K562 (cell line): ENCODE results near the gene AK4. TPM values are rescaled to one million over a fixed set of nuclear protein-coding genes. Genes with fewer than 3 reads are reported as not detected.

Source experiments
- ATAC-seq: fragments of 200-7000 bp; cut with Tn5 transposase; 3 replicates; pipeline ENCODE4 v1.9.1; 2020; ENCODE audit warnings: moderate library complexity
- BruUV-seq: library from RNA; stranded (reverse); fragments of 400-500 nt; replicated peaks from 2 replicates; lab custom pipeline; 2021; lab: Mats Ljungman, UMichigan
- CTCF ChIA-PET: fragments of 300-600 bp; formaldehyde crosslinking; extraction: SDS; loops from one replicate; lab custom pipeline; 2021; ENCODE audit warnings: low intra/inter-chr PET ratio; lab: Yijun Ruan, JAX
- POLR2A ChIA-PET: fragments of 300-600, 350-650 bp; sonication (Branson Sonifier 250); formaldehyde crosslinking; extraction: SDS; loops from one replicate; lab custom pipeline; 2021; ENCODE audit warnings: antibody characterized with exemption, inconsistent platforms; lab: Yijun Ruan, JAX
- DNase-seq, 4 experiments: peaks; one replicate each; pipeline versions ENCODE4 v3.0.0 to v3.0.0-alpha.2; 2011 to 2018; ENCODE audit warnings: low spot score in 3 of 4, mixed read lengths in 3 of 4; ENCODE audit errors: extremely low read depth in 1 of 4
- FAIRE-seq: peaks from 2 replicates; lab custom pipeline; 2011; peaks lifted over from hg19 to GRCh38; lab: Jason Lieb, UNC
- H2AFZ ChIP-seq: 2 replicates; pipeline ENCODE4 v1.6.0; 2011; ENCODE audit warnings: low read depth, low read length, control low read depth, inconsistent platforms
- H3K27ac ChIP-seq: fragments of 200-600 bp; 3 replicates; pipeline ENCODE4 v1.8.0; 2011; ENCODE audit warnings: low read depth, mild to moderate bottlenecking, control low read depth, inconsistent platforms, low read length, moderate library complexity, mixed read lengths; ENCODE audit errors: extremely low read depth
- H3K27me3 ChIP-seq, 2 experiments: fragments of 300-600 bp in 1 of 2; 2 replicates in 1 of 2; 3 replicates in 1 of 2; pipeline versions ENCODE4 v1.6.0 to v1.8.0; 2011; ENCODE audit warnings: inconsistent platforms in 2 of 2, low read length in 2 of 2, mild to moderate bottlenecking in 1 of 2, mixed read lengths in 1 of 2, moderate library complexity in 1 of 2; ENCODE audit not compliant: control insufficient read depth in 2 of 2, insufficient read depth in 2 of 2
- H3K36me3 ChIP-seq: fragments of 300-600 bp; 3 replicates; pipeline ENCODE4 v1.8.0; 2011; ENCODE audit warnings: mild to moderate bottlenecking, low read length, inconsistent platforms; ENCODE audit not compliant: control insufficient read depth, insufficient read depth
- H3K4me1 ChIP-seq, 2 experiments: fragments of 200-600 bp in 1 of 2; replicated peaks in 1 of 2; 2 replicates in 1 of 2; 3 replicates in 1 of 2; pipeline versions ENCODE4 v1.5.1 to v1.8.0; 2011; ENCODE audit warnings: inconsistent platforms in 2 of 2, low read length in 2 of 2, mild to moderate bottlenecking in 1 of 2, mixed read lengths in 1 of 2, moderate library complexity in 1 of 2; ENCODE audit not compliant: control insufficient read depth in 2 of 2, insufficient read depth in 2 of 2
- H3K4me2 ChIP-seq: 2 replicates; pipeline ENCODE4 v1.6.1; 2011; ENCODE audit warnings: low read length, control low read depth, inconsistent platforms, mixed read lengths; ENCODE audit not compliant: insufficient read depth
- H3K4me3 ChIP-seq: fragments of 200-600 bp; sonication (generic), shearing (Covaris generic); 2 replicates; pipeline ENCODE4 v1.5.1; 2016; ENCODE audit warnings: control low read depth, inconsistent platforms
- H3K79me2 ChIP-seq: fragments of 200-600 bp; 3 replicates; pipeline ENCODE4 v1.8.0; 2011; ENCODE audit warnings: low read length, inconsistent platforms; ENCODE audit not compliant: control insufficient read depth, insufficient read depth
- H3K9ac ChIP-seq, 2 experiments: 2 replicates each; pipeline versions ENCODE4 v1.6.0 to v1.6.1; 2011; ENCODE audit warnings: low read depth in 2 of 2, low read length in 2 of 2, control low read depth in 1 of 2, inconsistent platforms in 1 of 2, mild to moderate bottlenecking in 1 of 2, mixed read lengths in 1 of 2; ENCODE audit not compliant: insufficient read depth in 1 of 2
- H3K9me1 ChIP-seq: one replicate; pipeline ENCODE4 v1.6.0; 2011; ENCODE audit warnings: inconsistent platforms, mild to moderate bottlenecking, low read length, moderate library complexity; ENCODE audit not compliant: control insufficient read depth, insufficient read depth
- H3K9me3 ChIP-seq: replicated peaks from 2 replicates; pipeline ENCODE4 v1.5.1; 2011; ENCODE audit warnings: low read depth, low read length, inconsistent platforms; ENCODE audit not compliant: control insufficient read depth, insufficient read depth
- H4K20me1 ChIP-seq: replicated peaks from 2 replicates; pipeline ENCODE4 v1.6.1; 2011; ENCODE audit warnings: low read length, inconsistent platforms, mixed read lengths; ENCODE audit not compliant: control insufficient read depth, insufficient read depth
- CBFA2T3 ChIP-seq: fragments of 450-650 bp; IDR thresholded peaks from 2 replicates; pipeline ENCODE4 v1.6.1; 2017
- CC2D1A ChIP-seq: fragments of 450-650 bp; IDR thresholded peaks from 2 replicates; pipeline ENCODE4 v1.6.1; 2017; ENCODE audit warnings: mild to moderate bottlenecking
- CCAR2 ChIP-seq: fragments of 200-400 bp; formaldehyde crosslinking; IDR thresholded peaks from 2 replicates; pipeline ENCODE4 v1.6.1; 2017; ENCODE audit warnings: mild to moderate bottlenecking, low read depth, low read length
- DIDO1 ChIP-seq: fragments of 450-650 bp; IDR thresholded peaks from 2 replicates; pipeline ENCODE4 v1.6.1; 2016; ENCODE audit warnings: low read depth, missing biosample characterization, missing genetic modification characterization
- HDAC3 ChIP-seq: fragments of 450-650 bp; IDR thresholded peaks from 2 replicates; pipeline ENCODE4 v1.6.1; 2018; ENCODE audit warnings: borderline replicate concordance, mild to moderate bottlenecking, moderate library complexity; ENCODE audit not compliant: partially characterized antibody
- MYBL2 ChIP-seq, 2 experiments: fragments of 450-650 bp in 1 of 2; sonication (generic) in 1 of 2; formaldehyde crosslinking in 1 of 2; IDR thresholded peaks; 2 replicates each; pipeline versions ENCODE4 v1.6.1 to v1.8.1; 2017 to 2022; ENCODE audit warnings: borderline replicate concordance in 1 of 2, inconsistent platforms in 1 of 2, low read depth in 1 of 2, mild to moderate bottlenecking in 1 of 2, missing genetic modification reagents in 1 of 2, moderate library complexity in 1 of 2
- ZNF445 ChIP-seq: fragments of 250-450 bp; sonication (Bioruptor Pico); IDR thresholded peaks from 2 replicates; pipeline ENCODE4 v1.4.0; 2020; ENCODE audit warnings: low read depth, mild to moderate bottlenecking, moderate library complexity
- ZSCAN32 ChIP-seq: fragments of 450-650 bp; formaldehyde crosslinking; IDR thresholded peaks from 2 replicates; pipeline ENCODE4 v1.4.0; 2020; ENCODE audit warnings: mild to moderate bottlenecking, moderate library complexity
- WGBS: fragments of 100-300 bp; shearing (Covaris generic); methylation state at CpG from one replicate; pipeline ENCODE4 v1.1.6; 2016; ENCODE audit warnings: low coverage, mixed read lengths; ENCODE audit not compliant: insufficient coverage; ENCODE audit errors: missing lambda C conversion rate; 5-methylcytosine and 5-hydroxymethylcytosine counted together
- in situ Hi-C: fragments of 300-500 bp; cut with MboI; formaldehyde crosslinking; loops from 4 replicates; pipeline ENCODE4 v1.15.0; 2018; ENCODE audit warnings: inconsistent platforms, mixed read lengths
- intact Hi-C: fragments of 100-400 bp; cut with micrococcal nuclease; formaldehyde crosslinking; loops from 2 replicates; pipeline ENCODE4 v1.14.2; 2022
- polyA plus RNA-seq, 8 experiments: library from polyadenylated mRNA; depleted of rRNA in 4 of 8; stranded (reverse) in 5 of 8; unstranded in 3 of 8; fragments of >200 nt; fragmentation: Nextera tagmentation in 2 of 8; fragmentation: Illumina TruSeq in 1 of 8; extraction: Ambion mirVana in 2 of 8; extraction: Trizol in 1 of 8; gene quantifications; 2 replicates each; pipeline versions ENCODE4 v1.2.1 to v1.2.3, GENCODE V29; 2011 to 2014; ENCODE audit warnings: inconsistent platforms in 1 of 8, missing spikeins in 1 of 8
- total RNA-seq, 7 experiments: library from RNA; depleted of rRNA in 6 of 7; stranded (reverse); fragments of >200 nt in 6 of 7; fragmentation: Illumina TruSeq in 2 of 7; extraction: Trizol in 2 of 7; gene quantifications; 2 replicates each; pipeline versions ENCODE4 v1.2.1 to v1.2.3, GENCODE V29; 2011 to 2021; ENCODE audit warnings: low replicate concordance in 1 of 7
- TF ChIP-seq, protein P1 (sequence below): fragments of 250-450 bp; sonication (Bioruptor Pico); IDR thresholded peaks from 2 replicates; pipeline ENCODE4 v1.6.1; 2021; ENCODE audit warnings: mild to moderate bottlenecking
- TF ChIP-seq, protein P2 (sequence below): fragments of 450-650 bp; formaldehyde crosslinking; conservative IDR thresholded peaks from 2 replicates; pipeline ENCODE4 v1.4.0; 2022; ENCODE audit warnings: mild to moderate bottlenecking, missing genetic modification characterization
- TF ChIP-seq, protein P3 (sequence below), 3 experiments: fragments of 200-800 bp in 1 of 3; fragments of 250-450 bp in 1 of 3; fragments of 450-650 bp in 1 of 3; sonication (Bioruptor Pico) in 1 of 3; sonication (Bioruptor generic) in 1 of 3; formaldehyde crosslinking in 1 of 3; IDR thresholded peaks; 2 replicates each; pipeline versions ENCODE4 v1.6.1 to v1.8.0; 2016 to 2022; ENCODE audit warnings: mild to moderate bottlenecking in 2 of 3, missing genetic modification characterization in 2 of 3, missing compliant biosample characterization in 1 of 3, moderate library complexity in 1 of 3
- TF ChIP-seq, protein P4 (sequence below): fragments of 450-650 bp; IDR thresholded peaks from 2 replicates; pipeline ENCODE4 v1.6.1; 2016; ENCODE audit warnings: missing biosample characterization, missing genetic modification characterization
- TF ChIP-seq, protein P5 (sequence below), 3 experiments: fragments of 200-800 bp in 1 of 3; sonication (Bioruptor generic) in 1 of 3; sonication (generic) in 1 of 3; formaldehyde crosslinking in 1 of 3; IDR thresholded peaks; 2 replicates each; pipeline versions ENCODE4 v1.6.1 to v1.8.0; 2016 to 2022; ENCODE audit warnings: mild to moderate bottlenecking in 2 of 3, missing compliant biosample characterization in 2 of 3, missing genetic modification characterization in 2 of 3, missing genetic modification reagents in 1 of 3

The AK4 gene
- total and polyA plus RNA-seq, 9 of the 15 experiments (the other 6 are each of a cell fraction or from before 2014, with no cell fraction given), result 10.4 to 96.6 (median 21.5) TPM

DNA sequence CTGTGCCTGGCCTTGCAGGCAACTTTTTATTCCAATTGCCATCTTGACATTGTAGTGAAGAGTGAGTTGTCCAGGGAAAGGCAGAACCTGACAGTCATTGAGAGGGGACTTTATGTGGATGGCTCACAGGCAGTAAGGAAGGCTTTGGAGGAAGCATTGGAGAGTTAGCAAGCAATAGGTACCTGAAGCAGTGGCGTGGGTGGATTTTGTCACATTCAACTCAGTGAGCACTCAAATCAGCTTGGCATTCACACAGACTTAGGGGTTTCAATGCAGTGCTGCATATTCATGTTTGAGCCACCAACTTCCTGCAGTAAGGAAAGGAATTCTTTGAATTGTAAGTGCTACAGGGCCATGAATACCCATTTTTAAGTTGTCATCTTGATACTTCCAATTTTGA lies 69.0 kb downstream of the AK4 start:
- H3K9me3 ChIP-seq, result no peaks in the 10 kb centered on the region
- peaks cover 4% of the 10 kb centered on the region; the same call in 2 of the 3 replicates for H3K79me2 ChIP-seq
- DNase-seq (no peak), ATAC-seq (no peak), FAIRE-seq (no peak)
- 100% methylated on average over 1 of the region's 1 CpG for WGBS
- H4K20me1 ChIP-seq, result no peaks in the 10 kb centered on the region
- H3K9me1 ChIP-seq, result no peaks in the 10 kb centered on the region
- in situ Hi-C loops, result loop anchor here (25.0 kb wide), 1 partner anchor 720 kb away; no protein-coding TSS in a partner anchor
- peaks cover 5 to 22% of the 10 kb centered on the region in 2 experiments; a peak in 3 of 5 replicates for H3K4me1 ChIP-seq
- H3K9ac ChIP-seq, result no peak overlapping the region
- CTCF ChIA-PET, result no interaction called here
- peaks cover 17% of the 10 kb centered on the region; the same call in 2 of the 3 replicates for H3K36me3 ChIP-seq
- H3K4me2 ChIP-seq, result no peak overlapping the region
- no TSS peak for BruUV-seq
- H3K27me3 ChIP-seq, result no peaks in the 10 kb centered on the region
- intact Hi-C loops, result no loop called here
- no peak overlapping the region; the same call in 2 of the 3 replicates for H3K27ac ChIP-seq
- POLR2A ChIA-PET, result no interaction called here
- no peak overlapping the region for H2AFZ ChIP-seq
- H3K4me3 ChIP-seq, result no peak overlapping the region
- TF ChIP-seq, protein P1, sequence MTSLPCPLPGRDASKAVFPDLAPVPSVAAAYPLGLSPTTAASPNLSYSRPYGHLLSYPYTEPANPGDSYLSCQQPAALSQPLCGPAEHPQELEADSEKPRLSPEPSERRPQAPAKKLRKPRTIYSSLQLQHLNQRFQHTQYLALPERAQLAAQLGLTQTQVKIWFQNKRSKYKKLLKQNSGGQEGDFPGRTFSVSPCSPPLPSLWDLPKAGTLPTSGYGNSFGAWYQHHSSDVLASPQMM (CRISPR knock-in tag), result no peak
- TF ChIP-seq, protein P2, sequence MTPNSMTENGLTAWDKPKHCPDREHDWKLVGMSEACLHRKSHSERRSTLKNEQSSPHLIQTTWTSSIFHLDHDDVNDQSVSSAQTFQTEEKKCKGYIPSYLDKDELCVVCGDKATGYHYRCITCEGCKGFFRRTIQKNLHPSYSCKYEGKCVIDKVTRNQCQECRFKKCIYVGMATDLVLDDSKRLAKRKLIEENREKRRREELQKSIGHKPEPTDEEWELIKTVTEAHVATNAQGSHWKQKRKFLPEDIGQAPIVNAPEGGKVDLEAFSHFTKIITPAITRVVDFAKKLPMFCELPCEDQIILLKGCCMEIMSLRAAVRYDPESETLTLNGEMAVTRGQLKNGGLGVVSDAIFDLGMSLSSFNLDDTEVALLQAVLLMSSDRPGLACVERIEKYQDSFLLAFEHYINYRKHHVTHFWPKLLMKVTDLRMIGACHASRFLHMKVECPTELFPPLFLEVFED, result no peak
- TF ChIP-seq HDAC3 (no peak), DIDO1 (tag) (no peak), CCAR2 (no peak), CBFA2T3 (no peak), ZSCAN32 (no peak), CC2D1A (no peak), ZNF445 (CRISPR knock-in tag) (no peak), MYBL2 (IDR thresholded peaks at IDR 0.05; ENCODE audit: low read depth) (no peak), MYBL2 (CRISPR knock-in tag; IDR thresholded peaks at IDR 0.05; ENCODE audit: borderline replicate concordance) (no peak)
- TF ChIP-seq, protein P3, sequence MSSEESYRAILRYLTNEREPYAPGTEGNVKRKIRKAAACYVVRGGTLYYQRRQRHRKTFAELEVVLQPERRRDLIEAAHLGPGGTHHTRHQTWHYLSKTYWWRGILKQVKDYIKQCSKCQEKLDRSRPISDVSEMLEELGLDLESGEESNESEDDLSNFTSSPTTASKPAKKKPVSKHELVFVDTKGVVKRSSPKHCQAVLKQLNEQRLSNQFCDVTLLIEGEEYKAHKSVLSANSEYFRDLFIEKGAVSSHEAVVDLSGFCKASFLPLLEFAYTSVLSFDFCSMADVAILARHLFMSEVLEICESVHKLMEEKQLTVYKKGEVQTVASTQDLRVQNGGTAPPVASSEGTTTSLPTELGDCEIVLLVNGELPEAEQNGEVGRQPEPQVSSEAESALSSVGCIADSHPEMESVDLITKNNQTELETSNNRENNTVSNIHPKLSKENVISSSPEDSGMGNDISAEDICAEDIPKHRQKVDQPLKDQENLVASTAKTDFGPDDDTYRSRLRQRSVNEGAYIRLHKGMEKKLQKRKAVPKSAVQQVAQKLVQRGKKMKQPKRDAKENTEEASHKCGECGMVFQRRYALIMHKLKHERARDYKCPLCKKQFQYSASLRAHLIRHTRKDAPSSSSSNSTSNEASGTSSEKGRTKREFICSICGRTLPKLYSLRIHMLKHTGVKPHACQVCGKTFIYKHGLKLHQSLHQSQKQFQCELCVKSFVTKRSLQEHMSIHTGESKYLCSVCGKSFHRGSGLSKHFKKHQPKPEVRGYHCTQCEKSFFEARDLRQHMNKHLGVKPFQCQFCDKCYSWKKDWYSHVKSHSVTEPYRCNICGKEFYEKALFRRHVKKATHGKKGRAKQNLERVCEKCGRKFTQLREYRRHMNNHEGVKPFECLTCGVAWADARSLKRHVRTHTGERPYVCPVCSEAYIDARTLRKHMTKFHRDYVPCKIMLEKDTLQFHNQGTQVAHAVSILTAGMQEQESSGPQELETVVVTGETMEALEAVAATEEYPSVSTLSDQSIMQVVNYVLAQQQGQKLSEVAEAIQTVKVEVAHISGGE (CRISPR knock-in tag; IDR thresholded peaks at IDR 0.05), result no peak
- TF ChIP-seq, protein P4, sequence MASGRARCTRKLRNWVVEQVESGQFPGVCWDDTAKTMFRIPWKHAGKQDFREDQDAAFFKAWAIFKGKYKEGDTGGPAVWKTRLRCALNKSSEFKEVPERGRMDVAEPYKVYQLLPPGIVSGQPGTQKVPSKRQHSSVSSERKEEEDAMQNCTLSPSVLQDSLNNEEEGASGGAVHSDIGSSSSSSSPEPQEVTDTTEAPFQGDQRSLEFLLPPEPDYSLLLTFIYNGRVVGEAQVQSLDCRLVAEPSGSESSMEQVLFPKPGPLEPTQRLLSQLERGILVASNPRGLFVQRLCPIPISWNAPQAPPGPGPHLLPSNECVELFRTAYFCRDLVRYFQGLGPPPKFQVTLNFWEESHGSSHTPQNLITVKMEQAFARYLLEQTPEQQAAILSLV (tag), result no peak
- TF ChIP-seq, protein P5, sequence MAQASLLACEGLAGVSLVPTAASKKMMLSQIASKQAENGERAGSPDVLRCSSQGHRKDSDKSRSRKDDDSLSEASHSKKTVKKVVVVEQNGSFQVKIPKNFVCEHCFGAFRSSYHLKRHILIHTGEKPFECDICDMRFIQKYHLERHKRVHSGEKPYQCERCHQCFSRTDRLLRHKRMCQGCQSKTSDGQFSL (CRISPR knock-in tag; IDR thresholded peaks at IDR 0.05), result no peak
- TF ChIP-seq, protein P5 (tag; IDR thresholded peaks at IDR 0.05), result no peak
